ENCODE results near the gene SRPK2.

Gene SRPK2

GRCh38 chr7:105216786-105217185 lies 171.9 kb downstream of the SRPK2 start:
- Histone ChIP-seq H3K27me3 (no peaks in the 10 kb centered on the region), H3K9me3 (no peaks in the 10 kb centered on the region), H3K36me3 (no peaks in the 10 kb centered on the region), H3K4me3 (ENCODE audit: low read depth in 1 of 2, low read length in 1 of 2) (no peak overlapping the region), H3K27ac (peak overlapping the region; percentile 87), H3K4me1 (ENCODE audit: control insufficient read depth in 1 of 2, insufficient read depth in 1 of 2, low read depth in 1 of 2, low read length in 1 of 2) (peaks cover 51 to 52% of the 10 kb centered on the region in 2 experiments)
- no peak for TF ChIP-seq CTCF (IDR thresholded peaks at IDR 0.05)

- H3K4me1 ChIP-seq (ENCODE audit: control insufficient read depth in 1 of 2, insufficient read depth in 1 of 2, low read depth in 1 of 2, low read length in 1 of 2), result peaks cover 61 to 62% of the 10 kb centered on the region in 2 experiments
- TF ChIP-seq CTCF (IDR thresholded peaks at IDR 0.05), result no peak
- H3K4me3 ChIP-seq (ENCODE audit: low read depth in 1 of 2, low read length in 1 of 2), result no peak overlapping the region
- no peaks in the 10 kb centered on the region for H3K9me3 ChIP-seq
- H3K27me3 ChIP-seq, result no peaks in the 10 kb centered on the region
- H3K27ac ChIP-seq, result peak overlapping the region; percentile 87
- no peaks in the 10 kb centered on the region for H3K36me3 ChIP-seq
Observed at GRCh38 chr7:105215821-105216220, 172.9 kb downstream of the SRPK2 start.

- peak overlapping the region in 1 of 2 experiments; percentile 4 for H3K4me3 ChIP-seq (ENCODE audit: low read depth in 1 of 2, low read length in 1 of 2)
- no peak for TF ChIP-seq CTCF (IDR thresholded peaks at IDR 0.05)
- no peaks in the 10 kb centered on the region for H3K36me3 ChIP-seq
- H3K27ac ChIP-seq, result peak overlapping the region; percentile 87
- H3K9me3 ChIP-seq, result no peaks in the 10 kb centered on the region
- peaks cover 67 to 68% of the 10 kb centered on the region in 2 experiments for H3K4me1 ChIP-seq (ENCODE audit: control insufficient read depth in 1 of 2, insufficient read depth in 1 of 2, low read depth in 1 of 2, low read length in 1 of 2)
- no peaks in the 10 kb centered on the region for H3K27me3 ChIP-seq
Observed at GRCh38 chr7:105215182-105215581, 173.5 kb downstream of the SRPK2 start.

GRCh38 chr7:105213611-105214010 lies 175.1 kb downstream of the SRPK2 start:
- H3K36me3 ChIP-seq, result no peaks in the 10 kb centered on the region
- TF ChIP-seq CTCF (IDR thresholded peaks at IDR 0.05), result no peak
- peak overlapping the region; percentile 47 to 53 for H3K4me3 ChIP-seq (ENCODE audit: low read depth in 1 of 2, low read length in 1 of 2)
- H3K9me3 ChIP-seq, result no peaks in the 10 kb centered on the region
- H3K27me3 ChIP-seq, result no peaks in the 10 kb centered on the region
- H3K27ac ChIP-seq, result peak overlapping the region; percentile 87
- H3K4me1 ChIP-seq (ENCODE audit: control insufficient read depth in 1 of 2, insufficient read depth in 1 of 2, low read depth in 1 of 2, low read length in 1 of 2), result peaks cover 76 to 81% of the 10 kb centered on the region in 2 experiments

- Histone ChIP-seq H3K27ac (peak overlapping the region; percentile 87), H3K9me3 (no peaks in the 10 kb centered on the region), H3K4me1 (ENCODE audit: control insufficient read depth in 1 of 2, insufficient read depth in 1 of 2, low read depth in 1 of 2, low read length in 1 of 2) (peaks cover 76 to 81% of the 10 kb centered on the region in 2 experiments), H3K4me3 (ENCODE audit: low read depth in 1 of 2, low read length in 1 of 2) (peak overlapping the region in 1 of 2 experiments; percentile 53), H3K36me3 (no peaks in the 10 kb centered on the region), H3K27me3 (no peaks in the 10 kb centered on the region)
- TF ChIP-seq CTCF (IDR thresholded peaks at IDR 0.05), result no peak
Observed at GRCh38 chr7:105212212-105212611, 176.5 kb downstream of the SRPK2 start.
